GM08714 (cell line): ENCODE results near the gene WDFY2.
"Not testable (repeated sequence)": the region's sequence is repeated elsewhere in the genome, so short reads cannot be mapped to it uniquely, and the experiment has no call there.

Source experiments
- H3K4me3 ChIP-seq: fragments of 200-500 bp; sonication (Bioruptor generic); 2 replicates; pipeline ENCODE4 v1.5.1; 2014; ENCODE audit warnings: mild to moderate bottlenecking, low read length, inconsistent platforms
- ZNF274 ChIP-seq: IDR thresholded peaks from 2 replicates; pipeline ENCODE4 v1.6.1; 2012; ENCODE audit warnings: mild to moderate bottlenecking, low read depth, low read length

WDFY2 gene

GRCh38 chr13:51587372-51587771 is 3.1 kb downstream of the WDFY2 start:
- H3K4me3 ChIP-seq = no peak overlapping the region

DNA sequence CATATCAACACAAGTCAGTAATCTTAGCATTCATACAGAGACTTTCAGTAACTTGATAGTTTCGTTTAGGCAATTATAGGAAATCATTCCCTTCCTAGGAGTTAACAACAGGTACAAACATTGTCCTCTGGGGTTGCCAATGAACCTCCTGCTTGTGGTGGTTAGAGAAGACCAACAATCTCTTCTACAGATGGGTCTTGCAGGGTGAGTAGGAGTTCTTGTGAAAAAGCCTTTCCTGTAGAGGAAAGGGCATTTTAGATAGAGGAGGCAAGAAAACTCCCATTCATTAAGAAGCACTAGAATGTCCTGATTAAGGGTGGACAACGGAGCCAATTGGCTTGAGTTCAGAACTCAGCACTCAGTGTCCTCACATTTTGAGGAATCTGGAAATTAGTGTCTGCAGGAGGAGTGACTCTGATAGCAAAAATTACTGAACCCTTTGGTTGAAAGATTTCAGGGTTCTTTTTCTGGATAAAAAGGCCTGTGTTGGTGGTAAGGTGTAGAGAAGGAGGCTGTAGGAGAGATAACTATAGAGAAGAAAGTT is 4.2 kb downstream of the WDFY2 start:
- no peak for TF ChIP-seq ZNF274
- no peak overlapping the region for H3K4me3 ChIP-seq

More at GRCh38 chr13:51587372-51587771, 3.1 kb downstream of the WDFY2 start:
- TF ChIP-seq ZNF274 = no peak

GRCh38 chr13:51589793-51590192 is 5.5 kb downstream of the WDFY2 start:
- no peak overlapping the region for H3K4me3 ChIP-seq
- no peak for TF ChIP-seq ZNF274

GRCh38 chr13:51590231-51590970 is 6.1 kb downstream of the WDFY2 start:
- TF ChIP-seq ZNF274 = no peak
- no peak overlapping the region for H3K4me3 ChIP-seq

DNA sequence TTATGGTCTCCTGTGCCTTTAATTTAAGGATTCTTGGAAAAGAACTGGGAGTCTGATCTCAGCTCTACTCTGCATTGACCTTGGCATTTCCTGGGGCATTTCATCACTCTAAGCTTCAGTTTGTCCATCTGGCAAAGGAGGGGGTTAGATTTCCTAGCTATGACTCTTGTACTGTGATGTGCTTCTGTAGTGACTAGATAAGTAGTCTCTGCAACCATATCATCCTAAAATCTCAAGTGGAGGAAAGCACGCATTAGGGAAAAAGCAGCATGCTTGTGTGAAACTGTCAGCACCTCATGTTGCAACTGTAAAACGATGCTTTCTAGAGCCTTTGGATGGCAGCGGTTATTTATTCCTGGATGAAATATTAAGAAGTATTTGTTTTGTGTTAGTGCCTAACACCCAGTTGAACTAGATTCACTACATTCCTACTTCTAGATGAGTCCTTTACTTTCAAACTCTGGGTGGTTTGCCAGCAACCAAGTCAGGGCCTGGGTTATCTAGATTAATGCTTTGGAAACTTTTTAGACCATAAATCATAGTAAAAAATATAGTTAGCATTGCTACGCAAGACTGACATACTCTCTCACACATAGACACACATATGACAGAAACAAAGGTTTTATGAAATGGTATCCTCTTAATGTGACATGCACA is 6.8 kb downstream of the WDFY2 start:
- no peak overlapping the region for H3K4me3 ChIP-seq
- TF ChIP-seq ZNF274 = no peak

- H3K4me3 ChIP-seq = not testable (repeated sequence)
Measured at GRCh38 chr13:51591938-51592337, 7.7 kb downstream of the WDFY2 start.

- no peak for TF ChIP-seq ZNF274
- H3K4me3 ChIP-seq = no peak overlapping the region
Measured at GRCh38 chr13:51594432-51594831, 10.2 kb downstream of the WDFY2 start.

- TF ChIP-seq ZNF274 = no peak
- H3K4me3 ChIP-seq = no peak overlapping the region
Measured at GRCh38 chr13:51595416-51595815, 11.2 kb downstream of the WDFY2 start.

DNA sequence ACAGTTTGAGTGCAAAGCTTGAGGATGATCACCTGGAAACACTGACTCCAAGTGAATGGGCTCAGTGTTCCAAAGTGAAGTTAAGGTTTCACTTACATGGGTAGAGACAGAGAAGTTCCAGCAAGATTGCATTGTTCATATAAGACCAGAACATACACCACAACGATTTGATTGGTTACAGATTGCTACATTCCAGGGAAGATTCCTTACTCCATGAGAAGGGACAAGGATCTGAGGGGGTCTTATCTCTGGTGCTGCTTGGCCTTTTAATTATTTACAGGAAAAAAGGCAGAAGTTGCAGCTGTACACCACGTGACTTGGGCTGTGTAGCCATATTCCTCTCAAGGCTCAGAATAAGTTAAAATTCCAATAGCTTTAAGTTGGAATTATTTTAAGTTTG is 12.3 kb downstream of the WDFY2 start:
- H3K4me3 ChIP-seq = no peak overlapping the region
- no peak for TF ChIP-seq ZNF274

DNA sequence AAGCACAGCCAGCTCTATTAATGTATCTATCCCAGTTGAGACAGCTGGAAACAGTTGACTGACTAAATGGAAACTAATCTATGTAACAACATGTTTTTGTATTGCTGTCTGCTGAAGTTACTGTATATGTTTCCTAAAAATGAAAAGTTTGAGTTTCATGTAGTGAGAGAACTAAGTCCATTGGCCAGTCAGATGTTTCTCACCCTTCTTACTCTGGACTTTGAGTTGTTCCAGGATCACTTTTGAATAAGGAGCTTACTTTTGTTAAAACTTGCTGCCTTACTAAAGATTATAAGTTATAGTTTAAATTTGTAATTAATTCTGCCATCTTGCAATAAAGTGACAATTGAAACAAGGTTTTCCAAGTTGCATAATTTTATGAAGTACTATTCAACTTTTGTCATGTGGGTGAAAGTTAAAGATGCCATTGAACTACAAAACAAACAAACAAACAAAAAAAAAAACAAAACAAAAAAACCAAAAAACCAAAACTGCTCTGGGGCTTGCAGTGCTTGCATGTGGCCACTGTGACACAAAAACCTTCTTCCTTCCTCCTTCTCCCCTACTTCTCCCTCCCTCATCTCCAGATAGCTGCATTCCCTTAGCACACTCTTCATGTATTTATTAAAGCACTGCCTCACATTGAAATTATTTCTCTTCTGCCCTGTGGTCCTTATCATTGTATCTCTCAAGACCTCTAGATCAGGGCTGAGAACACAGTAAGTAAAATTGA is 15.3 kb downstream of the WDFY2 start:
- H3K4me3 ChIP-seq = no peak overlapping the region
- no peak for TF ChIP-seq ZNF274

DNA sequence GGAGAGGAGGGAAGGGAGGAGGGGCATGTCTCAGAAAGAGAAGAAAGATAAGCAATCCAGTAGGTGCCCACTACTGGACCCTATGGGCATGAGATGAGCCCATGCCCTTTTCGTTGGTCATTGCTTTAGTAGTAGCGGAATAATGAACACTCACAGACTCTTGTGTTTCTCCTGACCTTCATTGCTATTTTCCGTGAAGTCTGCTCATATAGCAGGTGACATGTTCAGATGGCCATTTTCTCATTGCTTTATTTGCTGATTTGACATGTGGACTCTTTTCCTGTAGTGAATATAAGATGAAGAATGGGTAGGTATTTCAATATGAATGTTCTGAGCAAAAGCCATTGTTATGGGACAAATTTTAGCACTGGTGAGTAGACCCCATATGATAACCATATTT is 16.4 kb downstream of the WDFY2 start:
- no peak for TF ChIP-seq ZNF274

GRCh38 chr13:51601601-51602565 is 17.6 kb downstream of the WDFY2 start:
- TF ChIP-seq ZNF274 = no peak
- H3K4me3 ChIP-seq = no peak overlapping the region

More for the DNA sequence above, 16.4 kb downstream of the WDFY2 start:
- no peak overlapping the region for H3K4me3 ChIP-seq

DNA sequence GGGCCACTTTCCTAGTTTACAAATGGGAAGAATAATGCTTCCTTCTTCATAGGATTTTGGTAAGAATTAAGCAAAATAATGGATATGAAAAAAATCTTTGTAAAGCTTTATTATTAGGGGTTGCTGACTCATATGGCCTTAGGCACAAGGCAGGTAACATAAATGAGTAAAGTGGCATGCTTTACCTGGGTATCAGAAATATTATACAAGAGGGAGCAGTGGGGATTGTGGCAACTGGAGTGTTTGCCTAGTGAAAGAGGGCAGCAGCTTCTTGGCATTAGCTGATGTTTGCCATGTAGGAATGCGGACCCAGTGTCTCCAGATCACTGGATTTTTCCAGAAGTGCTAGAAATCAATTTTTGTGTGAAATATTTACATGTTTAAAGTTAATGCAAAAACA is 19.5 kb downstream of the WDFY2 start:
- no peak for TF ChIP-seq ZNF274
- no peak overlapping the region for H3K4me3 ChIP-seq

GRCh38 chr13:51605698-51606097 is 21.4 kb downstream of the WDFY2 start:
- no peak overlapping the region for H3K4me3 ChIP-seq
- TF ChIP-seq ZNF274 = no peak

- H3K4me3 ChIP-seq = no peak overlapping the region
- no peak for TF ChIP-seq ZNF274
Measured at GRCh38 chr13:51607165-51607564, 22.9 kb downstream of the WDFY2 start.
